Measurements from ENCODE around the gene ARHGEF2. TPM values are rescaled to one million over a fixed set of nuclear protein-coding genes. Genes with fewer than 3 reads are reported as not detected.

ARHGEF2 gene
- total RNA-seq, 1 donor: 116 TPM

DNA sequence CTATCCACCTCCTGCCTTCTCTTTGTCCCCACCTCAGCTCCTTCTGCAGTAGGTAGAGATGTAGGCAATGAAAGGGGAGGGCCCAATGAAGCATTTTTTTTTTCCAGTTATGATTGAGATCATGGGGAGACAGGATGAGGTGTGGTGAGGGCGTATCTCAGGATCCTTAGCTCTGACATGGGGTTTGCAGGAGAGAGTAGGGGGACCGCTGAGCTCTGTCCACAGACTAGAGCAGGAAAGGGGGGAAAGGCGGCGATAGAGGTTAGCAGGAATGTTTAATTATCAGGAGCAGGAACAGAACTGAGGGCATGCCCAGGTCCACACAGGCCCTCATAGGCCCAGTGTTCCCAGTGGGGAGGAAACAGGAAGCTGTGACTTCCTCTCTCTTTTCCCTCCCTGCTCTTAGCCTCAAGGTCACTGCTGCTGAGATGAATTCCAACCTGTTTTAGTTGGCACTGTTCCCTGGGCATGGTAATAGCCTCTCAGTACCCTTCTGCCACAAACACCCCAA is 37.8 kb downstream of the ARHGEF2 start:
- DNase-seq (ENCODE audit: low read depth): peak; percentile 76

DNA sequence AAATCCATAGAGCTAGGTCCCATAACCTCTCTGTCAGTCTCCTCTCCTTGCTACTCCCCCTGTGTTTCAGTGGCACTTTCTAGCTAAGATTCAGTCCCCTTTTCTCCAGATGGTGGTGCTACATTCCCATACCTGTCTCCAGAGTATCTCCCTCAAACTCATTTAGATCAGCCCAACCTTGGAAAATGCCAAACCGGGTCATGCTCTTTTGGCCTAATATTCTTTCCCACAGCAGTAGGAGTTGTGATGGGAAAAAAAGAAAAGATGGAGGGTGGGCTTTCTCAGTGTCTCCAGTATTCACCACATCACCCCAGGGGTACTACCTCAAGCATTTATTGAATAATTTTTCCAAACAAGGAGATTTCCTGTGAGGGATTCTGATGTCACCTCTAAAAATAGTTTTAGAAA is 40.1 kb downstream of the ARHGEF2 start:
- TF ChIP-seq, protein P1, sequence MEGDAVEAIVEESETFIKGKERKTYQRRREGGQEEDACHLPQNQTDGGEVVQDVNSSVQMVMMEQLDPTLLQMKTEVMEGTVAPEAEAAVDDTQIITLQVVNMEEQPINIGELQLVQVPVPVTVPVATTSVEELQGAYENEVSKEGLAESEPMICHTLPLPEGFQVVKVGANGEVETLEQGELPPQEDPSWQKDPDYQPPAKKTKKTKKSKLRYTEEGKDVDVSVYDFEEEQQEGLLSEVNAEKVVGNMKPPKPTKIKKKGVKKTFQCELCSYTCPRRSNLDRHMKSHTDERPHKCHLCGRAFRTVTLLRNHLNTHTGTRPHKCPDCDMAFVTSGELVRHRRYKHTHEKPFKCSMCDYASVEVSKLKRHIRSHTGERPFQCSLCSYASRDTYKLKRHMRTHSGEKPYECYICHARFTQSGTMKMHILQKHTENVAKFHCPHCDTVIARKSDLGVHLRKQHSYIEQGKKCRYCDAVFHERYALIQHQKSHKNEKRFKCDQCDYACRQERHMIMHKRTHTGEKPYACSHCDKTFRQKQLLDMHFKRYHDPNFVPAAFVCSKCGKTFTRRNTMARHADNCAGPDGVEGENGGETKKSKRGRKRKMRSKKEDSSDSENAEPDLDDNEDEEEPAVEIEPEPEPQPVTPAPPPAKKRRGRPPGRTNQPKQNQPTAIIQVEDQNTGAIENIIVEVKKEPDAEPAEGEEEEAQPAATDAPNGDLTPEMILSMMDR (IDR thresholded peaks at IDR 0.05; ENCODE audit: insufficient read depth, low read length): peak; percentile 69
- peak; percentile 80 for DNase-seq (ENCODE audit: low read depth)
- H3K4me3 ChIP-seq (ENCODE audit: low read depth, low read length): no peak overlapping the region

More for the DNA sequence above, 37.8 kb downstream of the ARHGEF2 start:
- no peak overlapping the region for H3K4me3 ChIP-seq (ENCODE audit: low read depth, low read length)
- TF ChIP-seq, protein P1 (IDR thresholded peaks at IDR 0.05; ENCODE audit: insufficient read depth, low read length): no peak

DNA sequence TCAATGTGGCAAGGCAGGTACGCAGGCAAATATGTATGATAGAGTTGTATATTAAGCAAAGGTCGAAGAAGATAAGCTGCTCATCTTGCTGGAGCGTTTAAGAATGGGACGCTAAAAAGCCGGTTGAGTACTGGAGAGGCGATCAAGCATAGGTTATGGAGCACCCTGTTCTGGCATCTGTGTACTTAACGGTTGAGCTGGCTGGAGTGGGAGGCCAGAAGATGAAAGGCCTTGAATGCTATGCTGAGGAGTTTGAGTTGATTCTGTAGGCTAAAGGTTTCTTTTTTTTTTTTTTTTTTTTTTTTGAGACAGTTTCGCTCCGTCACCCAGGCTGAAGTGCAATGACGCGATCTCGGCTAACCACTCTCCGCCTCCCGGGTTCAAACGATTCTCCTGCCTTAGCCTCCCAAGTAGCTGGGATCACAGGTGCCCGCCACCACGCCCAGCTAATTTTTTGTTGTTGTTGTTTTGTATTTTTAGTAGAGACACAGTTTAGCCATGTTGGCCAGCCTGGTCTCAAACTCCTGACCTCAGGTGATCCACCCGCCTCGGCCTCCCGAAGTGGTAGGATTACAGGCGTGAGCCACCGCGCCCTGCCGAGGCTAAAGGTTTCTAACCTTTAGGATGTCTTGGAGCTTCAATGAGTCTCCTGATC is 43.3 kb downstream of the ARHGEF2 start:
- H3K4me3 ChIP-seq (ENCODE audit: low read depth, low read length): peak overlapping the region; percentile 69
- no peak for DNase-seq (ENCODE audit: low read depth)
- TF ChIP-seq, protein P1 (IDR thresholded peaks at IDR 0.05; ENCODE audit: insufficient read depth, low read length): no peak

DNA sequence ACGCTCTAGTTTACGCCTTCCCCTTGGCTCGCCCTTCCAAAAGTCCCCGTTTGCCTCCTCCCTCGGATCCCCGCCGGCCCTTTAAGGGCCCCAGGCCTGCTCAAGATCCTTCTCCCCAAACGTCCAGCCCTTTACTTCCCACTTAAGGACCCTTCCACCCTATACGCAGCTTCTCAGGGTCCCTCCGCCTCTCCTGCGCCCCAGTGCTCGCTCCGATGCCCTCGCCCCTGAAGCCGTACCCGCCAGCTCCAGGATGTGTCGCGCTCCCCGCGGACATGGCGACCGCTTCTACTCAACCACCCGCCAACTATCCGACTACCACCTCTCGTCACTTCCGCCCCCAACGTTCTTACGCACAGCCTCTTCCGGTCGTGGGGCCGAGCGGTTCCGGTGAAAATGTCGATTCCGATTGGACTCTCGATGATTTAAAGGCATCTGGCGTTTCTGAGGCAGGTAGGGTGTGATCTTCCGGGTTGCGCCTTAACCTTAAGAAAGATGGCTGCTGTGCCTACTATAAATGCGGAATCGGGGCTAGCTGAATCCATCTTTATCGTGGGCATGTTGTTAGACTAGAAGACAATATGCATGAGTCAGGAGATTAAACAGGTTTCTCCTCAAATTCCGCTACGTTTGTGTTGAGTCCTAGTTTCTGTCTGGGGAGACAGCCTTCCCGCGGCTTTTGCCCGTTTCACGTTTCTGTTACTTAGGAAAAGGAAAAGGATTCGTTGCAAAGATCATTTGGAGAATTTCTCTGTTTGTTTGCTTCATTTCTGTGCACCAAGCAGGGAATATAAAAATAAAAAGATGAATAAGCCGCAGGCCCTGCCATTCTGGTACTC is 44.0 kb downstream of the ARHGEF2 start, which contains the start of gene KHDC4:
KHDC4 (minus strand) TSS at position 317 of the 839 bp plus-strand sequence; CDS start at position 277, 40 bp downstream.
- DNase-seq (ENCODE audit: low read depth): peak; percentile 99
- TF ChIP-seq, protein P1 (IDR thresholded peaks at IDR 0.05; ENCODE audit: insufficient read depth, low read length): no peak
- H3K4me3 ChIP-seq (ENCODE audit: low read depth, low read length): peak within 1 kb of the TSS; percentile 93

DNA sequence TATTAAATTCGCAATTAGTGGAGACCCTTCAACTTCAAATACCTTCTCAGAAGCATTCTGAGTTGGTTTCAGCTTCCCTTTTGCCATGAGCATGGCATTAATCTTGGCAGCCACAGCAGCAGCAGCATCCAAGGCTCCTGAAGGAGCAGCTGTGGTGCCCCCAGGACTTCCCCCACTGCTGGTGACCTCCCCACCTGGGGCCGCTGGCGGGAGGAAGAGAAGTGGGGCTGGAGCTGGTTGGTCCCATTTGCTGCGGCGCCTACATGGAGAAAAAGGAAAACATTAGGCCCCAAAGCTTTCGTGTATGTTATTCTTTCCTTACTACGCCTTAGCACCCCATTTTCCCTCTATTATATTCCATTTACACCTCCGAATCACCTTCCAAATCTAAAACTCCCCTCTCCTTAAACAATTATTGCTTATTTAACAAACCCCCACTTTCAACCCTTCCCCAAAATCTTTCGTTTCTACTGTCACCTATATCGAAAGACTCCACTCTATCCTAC is 44.7 kb downstream of the ARHGEF2 start:
- peak overlapping the region; percentile 93 for H3K4me3 ChIP-seq (ENCODE audit: low read depth, low read length)
- no peak for DNase-seq (ENCODE audit: low read depth)
- TF ChIP-seq, protein P1 (IDR thresholded peaks at IDR 0.05; ENCODE audit: insufficient read depth, low read length): no peak

DNA sequence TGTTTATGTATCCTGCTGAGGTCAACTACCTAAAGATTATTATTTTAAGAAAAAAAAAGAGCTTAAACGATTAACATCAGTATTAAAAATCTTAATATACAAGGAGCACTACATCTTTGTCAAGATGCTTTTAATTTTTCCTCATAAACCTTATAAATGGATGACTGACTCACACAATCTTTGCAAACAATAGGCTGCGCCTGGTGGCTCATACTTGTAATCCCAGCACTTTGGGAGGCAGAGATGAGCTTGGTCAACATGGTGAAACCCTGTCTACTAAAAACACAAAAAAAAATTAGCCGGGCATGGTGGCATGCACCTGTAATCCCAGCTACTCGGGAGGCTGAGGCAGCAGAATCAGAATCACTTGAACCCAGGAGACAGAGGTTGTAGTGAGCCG is 45.9 kb downstream of the ARHGEF2 start:
- TF ChIP-seq, protein P1 (IDR thresholded peaks at IDR 0.05; ENCODE audit: insufficient read depth, low read length): no peak
- no peak overlapping the region for H3K4me3 ChIP-seq (ENCODE audit: low read depth, low read length)
- DNase-seq (ENCODE audit: low read depth): peak; percentile 35

Measured in fibroblast of the aortic adventitia (primary cell).